ENCODE data around the gene PACS1.
"Not testable (repeated sequence)": the region's sequence is repeated elsewhere in the genome, so short reads cannot be mapped to it uniquely, and the experiment has no call there.

PACS1 gene

DNA sequence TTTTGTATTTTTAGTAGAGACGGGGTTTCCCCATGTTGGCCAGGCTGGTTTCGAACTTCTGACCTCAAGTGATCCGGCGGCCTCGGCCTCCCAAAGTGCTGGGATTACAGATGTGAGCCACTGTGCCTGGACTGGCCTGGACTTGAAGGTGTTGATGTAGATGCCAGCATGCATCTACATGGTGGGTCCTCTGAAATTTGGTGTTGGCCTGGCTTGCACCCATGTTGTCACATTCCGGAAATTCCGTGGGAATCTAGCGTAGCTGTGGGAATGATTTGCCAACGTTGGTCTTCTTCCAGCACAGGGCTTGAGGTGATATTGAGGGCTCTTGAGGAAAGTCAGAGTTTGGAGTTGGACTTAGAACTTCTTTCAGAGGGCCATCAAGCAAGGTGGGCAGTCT lies 6.5 kb downstream of the PACS1 start:
- DNase-seq (ENCODE audit: low read depth), result no peak

DNA sequence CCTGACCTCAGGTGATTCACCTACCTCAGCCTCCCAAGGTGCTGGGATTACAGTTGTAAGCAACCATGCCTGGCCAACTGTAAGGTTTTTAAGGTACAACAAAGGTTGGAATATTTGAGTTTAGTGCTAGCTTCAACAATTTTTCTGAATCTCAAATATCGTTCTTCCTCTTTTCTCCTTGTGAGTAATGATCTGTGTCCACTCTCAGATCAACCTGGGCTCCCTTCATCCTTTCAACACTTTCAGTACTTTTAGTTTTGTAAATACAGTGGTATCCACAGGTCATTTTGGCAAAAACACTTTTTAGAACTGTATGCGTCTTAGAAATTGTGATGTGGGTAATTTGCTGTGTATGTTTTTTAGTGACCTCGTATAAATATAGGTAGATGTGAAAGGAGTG lies 7.9 kb downstream of the PACS1 start:
- DNase-seq (ENCODE audit: low read depth), result no peak

DNA sequence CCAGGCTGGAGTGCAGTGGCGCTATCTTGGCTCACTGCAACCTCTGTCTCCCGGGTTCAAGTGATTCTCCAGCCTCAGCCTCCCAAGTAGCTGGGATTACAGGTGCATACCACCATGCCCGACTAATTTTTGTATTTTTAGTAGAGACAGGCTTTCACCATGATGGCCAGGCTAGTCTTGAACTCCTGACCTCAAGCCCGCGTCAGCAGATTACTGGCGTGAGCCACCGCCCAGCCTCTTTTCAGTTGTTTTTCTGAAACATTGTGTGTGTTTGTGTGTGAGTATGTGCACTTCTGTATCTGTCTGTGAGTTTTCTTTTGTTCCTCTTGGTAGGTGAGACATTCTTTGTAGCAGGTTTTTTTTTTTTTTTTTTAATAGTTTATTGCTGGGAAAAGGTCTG lies 8.9 kb downstream of the PACS1 start:
- DNase-seq (ENCODE audit: low read depth), result not testable (repeated sequence)

DNA sequence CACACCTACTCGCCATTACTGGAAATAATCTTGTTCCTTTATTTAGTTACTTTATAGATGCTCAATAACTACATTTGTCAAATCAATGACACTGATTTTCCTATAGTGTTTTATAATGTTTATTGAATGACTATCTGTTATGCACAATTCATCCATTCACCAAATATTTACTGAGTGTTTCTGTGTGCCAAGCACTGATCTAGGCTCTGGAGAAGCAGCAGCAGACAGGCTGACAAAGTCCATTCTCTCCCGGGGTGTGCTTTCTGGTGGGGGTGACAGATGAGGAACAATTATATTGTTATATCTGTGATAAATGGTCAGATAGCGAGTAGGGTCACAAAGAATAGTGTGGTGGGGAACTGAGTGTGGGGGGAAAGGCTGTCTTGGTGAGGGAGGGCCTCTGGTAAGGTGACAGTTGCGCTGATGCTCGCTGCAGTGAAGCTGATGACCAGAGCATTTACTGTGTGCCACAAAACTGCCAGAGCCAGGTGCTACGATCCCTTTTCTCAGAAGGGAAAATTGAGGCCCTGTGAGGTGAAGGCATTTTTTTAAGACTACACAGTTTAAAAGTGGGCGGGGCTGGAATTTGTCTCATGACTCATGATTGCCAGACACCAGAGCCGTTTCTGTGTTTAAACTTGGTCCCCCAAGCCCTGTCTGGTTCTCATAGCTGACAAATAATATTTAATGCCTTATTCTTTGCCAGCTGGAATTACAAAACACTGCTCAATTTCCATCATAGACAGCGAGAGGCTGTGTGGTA lies 10.2 kb downstream of the PACS1 start:
- DNase-seq (ENCODE audit: low read depth), result peak; percentile 71

DNA sequence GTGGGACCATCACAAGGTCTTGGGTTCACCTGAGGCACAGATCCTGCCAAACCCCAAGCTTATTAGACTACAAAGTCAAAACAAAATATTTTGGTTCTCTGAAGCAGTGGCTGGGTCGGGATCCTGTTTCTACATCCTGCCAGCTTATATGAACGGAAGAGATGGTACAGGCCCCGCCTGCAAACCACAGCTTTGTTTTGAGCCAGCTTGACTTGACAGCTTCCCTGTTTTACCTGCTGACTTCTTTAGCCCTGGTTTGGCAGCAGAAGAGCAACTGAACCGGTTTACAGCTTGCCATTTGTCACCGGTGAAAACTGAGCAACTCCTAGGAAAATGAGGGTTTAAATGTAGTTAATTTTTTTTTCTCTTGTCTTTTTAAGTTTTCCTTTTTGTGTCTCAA lies 11.4 kb downstream of the PACS1 start:
- DNase-seq (ENCODE audit: low read depth), result no peak

DNA sequence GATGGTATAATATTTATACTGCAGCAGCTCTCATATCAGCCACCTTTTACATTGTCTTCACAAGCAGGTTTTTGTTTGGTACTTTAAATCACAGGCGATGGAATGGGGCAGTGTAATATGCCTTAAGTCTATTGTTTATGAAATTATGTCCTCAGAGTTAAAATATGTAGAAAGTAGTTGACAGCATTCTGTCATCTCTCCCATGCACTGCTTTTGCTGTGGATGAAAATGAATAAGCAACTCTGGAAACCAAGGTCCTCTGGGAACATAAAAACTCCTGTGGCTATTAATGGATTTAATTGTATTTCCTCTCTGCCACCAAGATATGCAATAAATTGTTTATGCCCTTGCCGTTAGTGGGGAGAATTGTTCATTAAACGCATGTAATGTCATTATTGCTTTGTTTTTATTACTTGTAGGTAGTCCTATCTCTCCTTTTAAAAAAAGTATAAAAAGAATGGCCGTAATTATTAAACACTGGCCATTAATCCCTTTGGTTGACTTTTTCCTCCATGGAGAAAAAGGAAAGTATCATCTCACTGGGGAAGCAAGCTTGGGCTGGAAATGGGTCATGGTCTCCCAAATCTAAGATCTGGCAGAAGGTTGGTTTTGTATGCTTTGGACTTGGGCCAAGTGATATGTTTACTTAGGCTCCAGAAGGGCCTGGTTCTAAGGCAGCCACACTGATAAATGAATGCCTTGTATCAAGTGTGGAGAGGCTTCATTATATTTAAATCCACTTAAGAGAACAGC lies 13.1 kb downstream of the PACS1 start:
- DNase-seq (ENCODE audit: low read depth), result no peak

DNA sequence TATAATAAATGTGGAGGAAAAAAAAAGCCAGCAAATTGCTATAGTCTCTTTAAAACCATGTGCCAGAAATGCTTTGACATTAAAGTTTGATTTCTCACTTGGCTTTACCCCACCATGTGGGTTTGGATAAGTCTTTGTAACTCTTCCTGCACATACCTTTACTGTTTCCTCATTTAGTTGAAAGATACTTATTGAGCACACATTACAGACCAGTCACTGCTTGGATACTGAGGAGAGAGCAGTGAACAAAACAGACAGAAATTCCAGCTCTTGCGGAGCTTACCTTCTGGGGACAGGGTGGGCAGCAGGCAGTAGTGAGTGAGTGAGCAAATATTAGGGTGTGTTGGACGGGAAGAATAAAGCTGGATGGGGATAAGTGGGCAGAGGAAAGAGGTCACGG lies 13.7 kb downstream of the PACS1 start:
- DNase-seq (ENCODE audit: low read depth), result no peak

DNA sequence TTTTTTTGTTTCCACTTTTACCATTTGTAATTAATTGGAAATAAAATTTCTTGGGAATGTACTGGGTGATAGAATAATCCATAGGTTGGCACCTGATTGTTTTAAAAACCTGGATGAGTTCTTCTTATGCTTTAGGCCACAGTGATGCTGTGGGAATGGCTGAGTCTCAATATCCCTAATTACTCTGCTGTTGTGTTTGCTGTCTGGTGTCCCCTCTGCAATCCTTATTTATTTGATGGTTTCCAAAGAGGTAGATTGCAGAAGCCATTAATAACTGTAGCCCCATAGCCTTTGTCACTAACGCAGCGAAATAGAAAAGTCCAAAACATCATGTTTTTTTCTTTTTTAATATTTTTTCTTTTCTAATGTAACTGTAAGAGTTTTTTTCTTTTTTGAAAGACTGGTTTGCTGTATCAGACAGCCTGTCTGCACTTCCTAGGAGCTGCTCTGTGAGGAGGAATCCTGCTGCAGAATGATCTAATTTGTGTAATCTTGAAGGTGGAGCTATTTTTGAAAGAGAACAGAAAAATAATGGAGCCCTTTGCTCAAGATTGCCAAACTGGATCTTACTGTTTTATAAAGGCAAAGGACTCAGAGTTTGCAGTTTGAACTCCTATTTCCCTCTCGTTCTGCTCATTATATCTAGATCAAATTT lies 14.9 kb downstream of the PACS1 start:
- DNase-seq (ENCODE audit: low read depth), result no peak

DNA sequence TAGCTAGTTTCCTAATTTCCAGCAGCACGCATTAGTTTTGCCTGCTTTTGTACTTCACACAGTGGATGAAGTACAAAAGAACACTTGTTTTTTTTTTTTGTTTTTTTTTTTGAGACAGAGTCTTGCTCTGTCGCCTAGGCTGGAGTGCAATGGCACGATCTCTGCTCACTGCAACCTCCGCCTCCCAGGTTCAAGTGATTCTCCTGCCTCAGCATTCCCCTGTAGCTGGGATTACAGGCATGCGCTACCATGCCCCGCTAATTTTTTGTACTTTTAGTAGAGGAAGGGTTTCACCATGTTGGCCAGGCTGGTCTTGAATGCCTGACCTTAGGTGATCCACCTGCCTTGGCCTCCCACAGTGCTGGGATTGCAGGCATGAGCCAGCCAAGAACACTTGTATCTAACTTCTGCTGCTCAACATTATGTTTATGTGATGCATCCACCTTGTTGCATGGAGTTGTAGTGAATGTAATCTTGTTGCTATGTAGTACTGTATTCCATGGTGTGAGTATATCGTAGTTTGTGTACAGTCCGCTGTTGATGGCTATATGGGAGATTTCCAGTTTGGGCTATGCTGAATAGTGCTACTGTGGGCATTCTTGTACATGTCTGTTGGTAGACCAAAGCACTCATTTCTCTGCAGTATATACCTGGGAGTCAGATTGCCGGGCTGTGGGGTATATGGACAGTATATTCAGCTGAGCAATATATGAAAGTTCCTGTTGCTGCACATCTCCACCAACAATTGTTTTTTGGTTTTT lies 17.3 kb downstream of the PACS1 start:
- DNase-seq (ENCODE audit: low read depth), result no peak

DNA sequence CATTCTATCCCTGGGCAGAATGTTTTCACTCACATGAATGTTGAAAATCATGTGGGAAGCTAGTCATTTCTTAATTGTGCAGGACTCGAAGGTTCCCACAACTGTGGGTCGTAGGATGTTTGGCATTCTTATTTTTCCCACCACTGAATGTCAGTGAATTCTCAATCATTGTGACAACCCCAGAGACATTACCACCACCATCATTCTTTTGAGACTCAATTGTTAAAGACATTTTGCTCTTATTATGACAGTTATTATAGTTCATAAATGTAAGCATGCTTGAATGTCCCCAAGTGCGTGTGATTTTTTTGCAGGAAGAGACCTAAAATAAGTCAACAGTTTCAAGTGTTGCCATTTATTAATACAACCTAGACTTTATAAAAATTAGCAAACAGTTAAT lies 19.0 kb downstream of the PACS1 start:
- DNase-seq (ENCODE audit: low read depth), result no peak

DNA sequence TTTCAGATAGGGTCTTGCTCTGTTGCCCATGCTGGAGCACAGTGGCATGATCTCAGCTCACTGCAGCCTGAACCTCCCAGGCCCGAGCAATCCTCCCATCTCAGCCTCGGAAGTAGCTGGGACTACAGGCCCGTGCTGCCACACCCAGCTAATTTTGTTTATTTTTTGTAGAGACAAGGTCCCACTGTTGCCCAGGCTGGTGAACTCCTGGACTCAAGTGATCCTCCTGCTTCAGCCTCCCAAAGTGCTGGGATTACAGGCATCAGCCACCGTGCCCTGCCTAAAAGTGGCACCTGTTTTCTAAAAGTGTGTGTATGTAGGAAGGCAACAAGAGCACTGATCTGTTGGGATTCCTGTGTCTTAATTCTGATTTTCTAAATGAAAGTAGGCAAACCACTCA lies 20.2 kb downstream of the PACS1 start:
- DNase-seq (ENCODE audit: low read depth), result no peak

DNA sequence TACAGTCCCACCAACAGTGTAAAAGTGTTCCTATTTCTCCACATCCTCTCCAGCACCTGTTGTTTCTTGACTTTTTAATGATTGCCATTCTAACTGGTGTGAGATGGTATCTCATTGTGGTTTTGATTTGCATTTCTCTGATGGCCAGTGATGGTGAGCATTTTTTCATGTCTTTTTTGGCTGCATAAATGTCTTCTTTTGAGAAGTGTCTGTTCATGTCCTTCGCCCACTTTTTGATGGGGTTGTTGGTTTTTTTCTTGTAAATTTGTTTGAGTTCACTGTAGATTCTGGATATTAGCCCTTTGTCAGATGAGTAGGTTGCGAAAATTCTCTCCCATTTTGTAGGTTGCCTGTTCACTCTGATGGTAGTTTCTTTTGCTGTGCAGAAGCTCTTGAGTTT lies 22.1 kb downstream of the PACS1 start:
- DNase-seq (ENCODE audit: low read depth), result not testable (repeated sequence)

DNA sequence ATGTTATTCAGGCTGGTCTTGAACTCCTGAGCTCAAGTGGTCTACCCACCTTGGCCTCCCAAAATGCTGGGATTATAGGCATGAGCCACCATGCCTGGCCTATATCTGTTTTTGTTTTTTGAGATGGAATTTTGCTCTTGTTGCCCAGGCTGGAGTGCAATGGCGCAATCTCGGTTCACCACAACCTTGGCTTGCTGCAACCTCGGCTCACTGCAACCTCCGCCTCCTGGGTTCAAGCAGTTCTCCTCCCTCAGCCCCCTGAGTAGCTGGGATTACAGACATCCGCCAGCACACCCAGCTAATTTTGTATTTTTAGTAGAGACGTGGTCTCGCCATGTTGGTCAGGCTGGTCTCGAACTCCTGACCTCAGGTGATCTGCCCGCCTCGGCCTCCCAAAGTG lies 29.7 kb downstream of the PACS1 start:
- DNase-seq (ENCODE audit: low read depth), result not testable (repeated sequence)

DNA sequence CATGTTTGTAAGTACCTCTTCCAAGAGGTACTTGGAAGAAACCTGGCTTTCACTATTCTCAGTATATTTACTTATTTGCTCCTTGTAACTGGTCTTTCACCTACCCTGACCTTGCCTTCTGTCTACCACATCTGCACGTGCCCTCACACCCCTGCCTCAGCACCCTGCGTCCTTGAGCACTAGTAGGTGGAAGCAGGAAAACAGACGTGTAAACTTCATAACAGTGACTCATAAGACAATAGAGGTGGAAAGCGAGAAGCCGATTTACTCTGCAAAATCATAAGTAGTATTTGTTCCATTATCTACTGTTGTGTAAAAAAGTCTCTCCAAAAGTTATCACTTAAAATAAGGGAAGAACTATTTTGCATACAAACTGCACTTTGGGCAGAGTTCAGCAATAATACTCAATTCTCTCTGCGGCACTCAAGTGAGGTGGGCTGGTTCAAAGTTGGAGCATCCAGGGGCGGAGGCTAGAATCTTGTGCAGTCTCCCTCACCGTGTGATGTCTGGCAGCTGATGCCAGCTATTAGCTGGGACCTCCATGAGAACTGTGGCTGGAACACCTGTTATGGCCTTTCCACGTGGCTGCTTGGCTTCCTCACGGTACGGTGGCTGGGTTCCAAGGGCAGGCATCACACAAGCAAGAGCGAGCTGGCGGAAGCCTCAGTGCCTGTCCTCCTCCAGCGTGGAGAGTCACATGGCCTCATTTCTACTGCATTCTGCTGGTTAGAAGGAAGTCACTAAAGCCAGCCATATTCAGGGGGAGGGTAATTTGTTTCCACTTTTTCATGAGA lies 30.4 kb downstream of the PACS1 start:
- DNase-seq (ENCODE audit: low read depth), result no peak

DNA sequence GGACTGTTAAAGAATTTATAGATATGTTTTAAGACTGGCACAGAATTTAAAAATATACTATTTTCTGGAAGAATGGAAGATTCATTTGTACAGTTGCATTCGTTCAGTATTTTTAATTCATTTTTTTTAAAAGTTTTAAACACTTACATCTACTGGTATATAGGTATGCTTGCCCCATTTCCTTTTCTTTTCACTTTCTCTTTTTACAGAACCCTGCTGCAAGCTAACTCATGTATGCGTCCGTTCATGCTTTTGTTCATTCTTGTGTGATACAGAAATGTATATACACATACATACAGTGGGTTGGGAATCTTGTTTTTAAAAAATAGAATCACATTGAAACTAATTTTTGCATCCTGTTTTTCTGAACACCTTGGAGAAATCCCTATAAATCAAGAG lies 31.0 kb downstream of the PACS1 start:
- DNase-seq (ENCODE audit: low read depth), result no peak

DNA sequence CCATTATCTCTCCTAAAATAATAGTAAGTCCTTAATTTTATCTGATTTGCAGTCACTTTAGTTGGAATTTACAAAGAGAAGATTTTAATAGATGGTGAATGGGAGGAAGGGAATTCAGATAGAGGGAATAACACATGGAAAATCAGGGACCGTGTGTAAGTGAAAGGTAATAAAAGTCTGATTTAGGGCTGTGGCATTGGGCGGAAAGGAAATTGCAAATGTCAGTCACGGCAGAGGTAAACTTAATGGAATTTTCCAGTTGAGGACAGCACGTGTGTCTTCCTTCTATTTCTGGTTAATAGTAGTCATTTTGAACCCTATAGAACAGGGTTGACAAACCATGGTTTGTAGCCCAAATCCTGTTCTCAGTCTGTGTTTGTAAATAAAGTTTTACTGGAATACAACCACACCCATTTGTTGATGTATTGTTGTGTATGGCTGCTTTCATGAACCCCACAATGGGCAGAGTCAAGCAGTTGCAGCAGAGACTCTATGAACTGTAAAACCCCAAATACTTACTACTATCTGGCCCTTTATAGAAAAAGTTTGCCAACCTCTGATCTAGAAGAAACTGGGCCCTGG lies 34.1 kb downstream of the PACS1 start:
- no peak for DNase-seq (ENCODE audit: low read depth)

DNA sequence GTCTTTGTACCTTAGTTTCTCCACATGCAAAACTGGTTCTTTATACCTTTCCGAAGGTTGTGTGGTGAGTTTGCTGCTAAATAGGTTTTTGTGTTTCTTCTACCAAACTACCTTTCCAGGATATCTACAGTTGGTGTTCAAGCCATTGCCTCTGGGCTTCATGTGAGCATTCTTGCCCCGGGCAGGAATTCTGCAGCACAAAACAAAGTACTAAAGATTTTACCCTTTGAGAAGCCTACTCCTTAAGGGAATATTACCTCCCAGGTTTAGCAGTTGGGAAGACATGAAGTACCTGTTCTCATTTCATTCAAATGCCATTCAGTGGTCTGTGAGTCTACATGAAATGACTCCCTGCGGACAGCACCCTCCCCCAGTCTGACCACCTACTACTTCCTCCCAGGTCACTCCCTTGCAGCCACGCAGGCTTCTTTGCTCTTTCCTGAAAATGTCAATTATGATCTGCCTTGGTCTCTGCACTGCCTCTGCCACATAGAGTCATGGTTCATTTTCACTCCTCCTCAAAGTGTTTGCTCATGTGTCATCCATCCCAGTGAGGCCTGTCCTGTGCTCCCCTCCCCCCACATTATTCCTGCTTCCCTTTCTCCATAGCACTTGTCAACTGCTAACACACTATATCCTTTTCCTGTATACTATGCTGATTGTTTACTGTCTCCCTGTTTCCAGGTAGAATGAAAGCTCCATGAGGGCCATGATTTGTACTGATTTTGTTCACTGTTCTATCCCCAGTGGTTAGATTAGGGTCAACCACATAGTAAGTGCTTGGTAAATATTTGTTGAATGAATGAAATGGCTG lies 36.9 kb downstream of the PACS1 start:
- DNase-seq (ENCODE audit: low read depth), result no peak

DNA sequence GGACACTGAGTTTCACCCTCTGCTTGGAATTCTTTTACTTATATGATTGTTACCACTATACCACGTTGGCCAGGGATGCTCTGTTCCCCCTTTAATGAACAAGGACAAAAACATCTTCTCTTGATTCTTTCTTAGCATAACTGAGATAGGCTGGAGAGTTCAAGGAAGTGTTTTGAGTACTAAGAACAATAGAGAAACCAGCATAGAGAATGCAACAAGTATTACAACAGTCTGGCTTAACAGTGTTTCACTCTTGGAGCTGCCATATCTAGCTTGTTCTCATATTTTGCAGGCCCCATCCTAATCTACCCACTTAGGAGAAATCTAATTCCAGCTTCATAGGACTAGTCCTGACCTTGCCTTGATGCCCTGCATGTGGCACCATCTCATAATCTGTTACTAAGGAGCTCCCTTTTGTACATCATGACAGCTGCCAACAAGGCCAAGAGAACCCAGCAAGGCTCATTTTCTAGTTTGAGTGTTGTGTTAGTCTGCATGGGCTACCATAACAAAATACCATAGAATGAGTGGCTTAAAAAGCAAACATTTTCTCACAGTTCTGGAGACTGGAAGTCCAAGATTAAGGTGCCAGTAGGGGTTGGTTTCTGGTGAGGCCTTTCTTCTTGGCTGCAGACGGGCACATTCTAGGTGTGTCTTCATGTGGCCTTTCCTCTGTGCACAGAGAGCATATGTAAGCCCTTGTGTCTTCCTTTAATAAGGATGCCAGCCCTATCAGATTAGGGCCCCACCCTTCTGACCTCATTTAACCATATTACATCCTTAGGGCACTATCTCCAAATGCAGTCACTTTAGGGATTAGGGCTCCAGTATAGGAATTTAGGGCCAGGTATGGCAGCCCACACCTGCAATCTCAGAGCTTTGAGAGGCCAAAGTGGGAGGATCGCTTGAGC lies 37.8 kb downstream of the PACS1 start:
- DNase-seq (ENCODE audit: low read depth), result no peak

DNA sequence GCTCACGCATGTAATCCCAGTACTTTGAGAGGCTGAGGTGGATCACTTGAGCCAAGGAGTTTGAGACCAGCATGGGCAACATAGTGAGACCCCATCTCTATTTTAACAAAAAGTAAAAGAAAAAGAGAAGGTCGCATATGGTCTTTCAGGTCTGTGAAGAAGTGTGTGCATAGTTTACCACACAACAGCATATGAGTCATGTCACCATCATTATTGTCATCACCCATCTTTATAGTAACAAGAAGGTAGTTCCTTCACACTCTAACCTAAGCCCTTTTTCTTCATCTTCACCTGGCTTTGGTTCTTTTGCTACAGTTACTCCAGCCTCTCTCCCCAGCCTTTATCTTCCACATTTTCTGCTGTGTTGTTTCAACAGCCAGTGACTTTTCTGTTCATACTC lies 39.2 kb downstream of the PACS1 start:
- DNase-seq (ENCODE audit: low read depth), result no peak

Measured in GM04503 (cell line).